BJ (cell line): ENCODE measurements around the gene SORCS1. TPM values are rescaled to one million over a fixed set of nuclear protein-coding genes. Genes with fewer than 3 reads are reported as not detected.

ENCODE experiments used
- CTCF ChIA-PET: fragments of 350-600 bp; formaldehyde crosslinking; extraction: SDS; loops from one replicate; lab custom pipeline; 2021; ENCODE audit warnings: antibody characterized with exemption, inconsistent platforms; lab: Yijun Ruan, JAX
- POLR2A ChIA-PET: fragments of 300-600 bp; sonication (Branson Sonifier 250); formaldehyde crosslinking; extraction: SDS; loops from one replicate; lab custom pipeline; 2021; ENCODE audit warnings: antibody characterized with exemption; lab: Charles Lee
- DNase-seq: peaks from one replicate; pipeline ENCODE4 v3.0.0-alpha.2; 2011; ENCODE audit warnings: low read depth
- H3K27me3 ChIP-seq: 2 replicates; pipeline ENCODE4 v1.6.0; 2011; ENCODE audit warnings: low read length; ENCODE audit not compliant: control insufficient read depth, insufficient read depth
- H3K36me3 ChIP-seq: 2 replicates; pipeline ENCODE4 v1.5.1; 2011; ENCODE audit warnings: low read length; ENCODE audit not compliant: control insufficient read depth, insufficient read depth
- H3K4me3 ChIP-seq: 2 replicates; pipeline ENCODE4 v1.5.1; 2011; ENCODE audit warnings: low read depth, mild to moderate bottlenecking, control low read depth, low read length
- CTCF ChIP-seq: IDR thresholded peaks from 2 replicates; pipeline ENCODE4 v1.5.1; 2011; ENCODE audit warnings: low read depth, mild to moderate bottlenecking, control low read depth, inconsistent platforms, low read length, moderate library complexity; ENCODE audit not compliant: insufficient read depth
- polyA plus RNA-seq: library from polyadenylated mRNA; depleted of rRNA; stranded (reverse); fragments of >200 nt; gene quantifications from 2 replicates; pipeline ENCODE4 v1.2.3, GENCODE V29; 2011

Gene SORCS1
- polyA plus RNA-seq, 1 experiment: 0.01 TPM

- DNase-seq: no peak
- ChIA-PET POLR2A (no interaction called here), CTCF (interaction anchor here (0.6 kb wide), 1 partner anchor 1499 kb away, joined by 3 read pairs; no protein-coding TSS in a partner anchor)
- Histone ChIP-seq H3K27me3 (no peaks in the 10 kb centered on the region), H3K4me3 (no peak overlapping the region), H3K36me3 (no peaks in the 10 kb centered on the region)
- no peak for TF ChIP-seq CTCF
These were observed 391.5 kb downstream of the SORCS1 start for GRCh38 chr10:106772957-106773356.

GRCh38 chr10:106771154-106771553, 393.4 kb downstream of the SORCS1 start:
- DNase-seq: no peak
- no peak for TF ChIP-seq CTCF
- Histone ChIP-seq H3K4me3 (no peak overlapping the region), H3K36me3 (no peaks in the 10 kb centered on the region), H3K27me3 (no peaks in the 10 kb centered on the region)
- CTCF ChIA-PET: no interaction called here
- POLR2A ChIA-PET: no interaction called here

- Histone ChIP-seq H3K4me3 (no peak overlapping the region), H3K27me3 (no peaks in the 10 kb centered on the region), H3K36me3 (no peaks in the 10 kb centered on the region)
- ChIA-PET CTCF (no interaction called here), POLR2A (no interaction called here)
- no peak for DNase-seq
- TF ChIP-seq CTCF: no peak
These were observed 396.3 kb downstream of the SORCS1 start for GRCh38 chr10:106768204-106768603.

- no peak overlapping the region for H3K4me3 ChIP-seq
- CTCF ChIA-PET: no interaction called here
These were observed 398.6 kb downstream of the SORCS1 start for GRCh38 chr10:106765928-106766327.

GRCh38 chr10:106765241-106765754, 399.2 kb downstream of the SORCS1 start:
- DNase-seq: no peak
- no peak overlapping the region for H3K4me3 ChIP-seq
- CTCF ChIA-PET: no interaction called here
- no peaks in the 10 kb centered on the region for H3K27me3 ChIP-seq
- TF ChIP-seq CTCF: no peak
- POLR2A ChIA-PET: no interaction called here
- no peaks in the 10 kb centered on the region for H3K36me3 ChIP-seq

More at GRCh38 chr10:106765928-106766327, 398.6 kb downstream of the SORCS1 start:
- no peak for DNase-seq
- TF ChIP-seq CTCF: no peak
- no peaks in the 10 kb centered on the region for H3K27me3 ChIP-seq
- no peaks in the 10 kb centered on the region for H3K36me3 ChIP-seq
- POLR2A ChIA-PET: no interaction called here
